Activated T-cell treated with anti-CD3 and anti-CD28 coated beads for 24 hours (primary cell): ENCODE results near the gene UGT1A10.
"Not testable (repeated sequence)": the region's sequence is repeated elsewhere in the genome, so short reads cannot be mapped to it uniquely, and the experiment has no call there.

Source experiments
- DNase-seq: peaks from one replicate; pipeline ENCODE4 v3.0.0-alpha.2; 2020; ENCODE audit warnings: low read depth

UGT1A10 gene

DNA sequence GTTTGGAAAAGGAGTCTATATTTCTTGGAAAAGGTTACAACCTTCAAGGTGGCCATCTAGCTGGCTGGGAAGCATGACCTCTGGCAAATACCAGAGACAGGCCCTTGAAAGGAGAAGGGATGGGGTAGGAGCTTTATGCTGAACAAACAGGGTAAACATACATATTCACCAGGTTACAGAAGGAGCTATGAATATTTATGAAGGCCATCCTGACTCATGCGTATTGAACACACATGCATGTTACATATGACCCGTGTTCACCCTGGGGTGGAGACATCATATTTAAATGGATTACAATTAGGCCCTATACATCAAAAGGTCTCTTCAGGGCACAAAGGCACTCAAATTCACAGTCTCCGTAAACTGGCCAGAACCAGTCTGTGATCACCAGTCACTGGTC lies 19.7 kb downstream of the UGT1A10 start:
- DNase-seq, result not testable (repeated sequence)

DNA sequence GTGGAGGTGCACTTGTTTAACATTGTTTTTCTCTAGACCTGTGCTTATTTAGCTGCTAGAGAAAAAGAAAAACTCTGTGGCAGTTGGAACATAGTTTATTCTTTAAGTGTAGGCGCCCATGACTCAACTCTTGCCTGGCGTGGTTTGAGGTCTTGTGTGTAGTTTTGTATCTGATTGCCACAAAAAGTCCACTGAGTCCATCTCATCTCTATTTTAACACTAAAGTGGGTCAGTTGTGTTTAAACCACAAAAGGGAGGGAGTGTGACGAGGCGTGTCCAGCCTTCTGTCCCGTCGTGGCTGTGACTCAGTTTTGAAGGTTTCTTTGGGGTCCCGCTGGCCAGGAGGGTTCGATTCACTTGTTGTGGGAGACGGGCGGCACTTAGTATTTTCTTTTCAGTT lies 20.2 kb downstream of the UGT1A10 start:
- no peak for DNase-seq

GRCh38 chr2:233658610-233659009 lies 22.4 kb downstream of the UGT1A10 start:
- DNase-seq, result no peak

- no peak for DNase-seq
These were observed 27.7 kb downstream of the UGT1A10 start for GRCh38 chr2:233663911-233664310.

DNA sequence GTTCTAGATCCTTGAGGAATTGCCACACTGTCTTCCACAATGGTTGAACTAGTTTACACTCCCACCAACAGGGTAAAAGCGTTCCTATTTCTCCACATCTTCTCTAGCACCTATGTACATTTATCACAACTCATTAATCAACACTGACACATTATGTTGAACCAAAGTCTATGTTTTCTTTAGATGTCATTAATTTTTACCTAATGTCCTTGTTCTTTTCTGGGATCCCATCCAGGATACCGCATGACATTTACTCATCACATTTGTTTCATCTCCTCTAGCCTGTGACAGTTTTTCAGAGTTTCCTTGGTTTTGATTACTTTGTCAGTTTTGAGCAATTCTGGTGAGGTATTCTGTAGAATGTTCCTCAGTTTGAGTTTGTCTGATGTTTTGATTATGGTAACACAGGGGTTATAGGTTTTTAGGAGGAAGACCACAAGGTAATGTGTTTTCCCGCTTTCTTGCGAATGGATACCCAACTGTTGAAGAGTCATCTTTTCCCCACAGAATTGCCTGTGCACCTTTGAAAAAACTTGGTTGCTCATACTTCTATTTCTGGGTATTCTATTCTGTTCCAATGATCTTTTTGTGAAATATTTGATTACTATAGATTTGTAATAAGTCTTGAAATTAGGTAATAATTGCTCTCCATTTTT lies 32.5 kb downstream of the UGT1A10 start:
- no peak for DNase-seq

DNA sequence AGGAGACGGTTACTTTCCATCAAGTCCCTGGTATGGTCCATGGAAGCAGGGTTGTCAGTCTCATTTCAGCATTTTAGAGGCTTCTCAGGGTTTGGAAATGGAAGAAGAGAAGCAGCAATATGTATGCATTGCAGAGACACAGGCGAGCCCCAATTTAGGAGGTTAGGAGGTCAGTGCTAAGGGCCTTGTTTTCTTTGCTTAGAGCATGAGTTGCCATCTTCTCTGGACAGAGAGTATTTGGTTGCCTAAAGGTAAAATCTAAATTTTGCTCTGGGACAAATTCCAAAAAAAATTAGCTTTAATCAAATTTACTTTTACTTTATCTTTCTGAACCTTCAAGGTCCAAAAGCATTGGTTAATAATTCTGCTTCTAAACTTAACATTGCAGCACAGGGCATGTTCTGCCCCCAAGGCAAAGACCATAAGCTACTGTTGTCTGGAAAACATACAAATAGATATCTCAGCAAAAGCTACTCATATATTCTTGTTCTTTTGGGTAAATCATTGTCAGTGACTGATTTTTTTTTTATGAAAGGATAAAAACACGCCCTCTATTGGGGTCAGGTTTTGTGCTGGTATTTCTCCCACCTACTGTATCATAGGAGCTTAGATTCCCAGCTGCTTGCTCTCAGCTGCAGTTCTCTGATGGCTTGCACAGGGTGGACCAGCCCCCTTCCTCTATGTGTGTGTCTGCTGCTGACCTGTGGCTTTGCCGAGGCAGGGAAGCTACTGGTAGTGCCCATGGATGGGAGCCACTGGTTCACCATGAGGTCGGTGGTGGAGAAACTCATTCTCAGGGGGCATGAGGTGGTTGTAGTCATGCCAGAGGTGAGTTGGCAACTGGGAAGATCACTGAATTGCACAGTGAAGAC lies 35.3 kb downstream of the UGT1A10 start, which contains the start of gene UGT1A9:
Gene UGT1A9 (plus strand): TSS at position 609 of the 872 bp plus-strand sequence. CDS start 37 bp downstream, at position 646.
- DNase-seq, result no peak

- DNase-seq, result no peak
These were observed 36.6 kb downstream of the UGT1A10 start for GRCh38 chr2:233672886-233673285.

- DNase-seq, result no peak
These were observed 37.6 kb downstream of the UGT1A10 start for GRCh38 chr2:233673896-233674295.

GRCh38 chr2:233674314-233674713 lies 38.1 kb downstream of the UGT1A10 start:
- no peak for DNase-seq

DNA sequence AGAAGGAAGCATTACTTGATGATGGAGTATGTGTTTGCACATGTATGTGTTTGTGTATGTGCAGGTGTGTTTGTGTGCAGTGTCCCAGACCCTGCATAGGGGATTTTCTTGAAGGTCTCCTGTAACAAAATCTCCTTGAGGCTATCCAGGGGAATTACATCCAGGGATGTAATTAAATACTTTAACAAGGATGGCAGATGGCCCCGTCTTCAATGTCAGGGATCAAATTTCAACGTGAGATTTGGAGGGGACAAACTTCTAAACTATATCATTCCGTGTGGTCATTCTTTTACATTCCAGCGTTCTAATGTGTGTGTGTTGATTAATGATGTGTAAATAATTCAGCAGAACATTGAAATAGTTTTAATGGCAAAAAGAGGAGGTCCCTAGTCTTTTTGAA lies 38.7 kb downstream of the UGT1A10 start:
- no peak for DNase-seq

DNA sequence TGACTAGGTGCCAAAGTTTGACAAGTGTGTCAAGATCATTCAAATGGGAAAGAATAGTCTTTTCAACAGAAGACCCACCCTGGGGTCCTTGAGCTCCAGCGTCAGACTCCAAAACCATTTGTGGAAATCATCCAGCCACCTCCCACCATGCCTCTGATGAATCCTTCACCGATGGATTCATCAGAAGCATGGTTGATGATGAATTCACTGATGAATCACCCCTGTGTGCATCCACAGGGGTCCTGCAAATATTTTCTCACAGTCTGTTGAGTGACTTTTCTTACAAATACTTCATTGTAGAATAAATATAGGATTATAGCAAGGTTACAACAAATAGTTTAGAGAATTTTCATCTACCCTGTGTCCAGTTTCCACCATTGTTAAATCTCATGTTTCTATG lies 39.8 kb downstream of the UGT1A10 start:
- DNase-seq, result no peak

DNA sequence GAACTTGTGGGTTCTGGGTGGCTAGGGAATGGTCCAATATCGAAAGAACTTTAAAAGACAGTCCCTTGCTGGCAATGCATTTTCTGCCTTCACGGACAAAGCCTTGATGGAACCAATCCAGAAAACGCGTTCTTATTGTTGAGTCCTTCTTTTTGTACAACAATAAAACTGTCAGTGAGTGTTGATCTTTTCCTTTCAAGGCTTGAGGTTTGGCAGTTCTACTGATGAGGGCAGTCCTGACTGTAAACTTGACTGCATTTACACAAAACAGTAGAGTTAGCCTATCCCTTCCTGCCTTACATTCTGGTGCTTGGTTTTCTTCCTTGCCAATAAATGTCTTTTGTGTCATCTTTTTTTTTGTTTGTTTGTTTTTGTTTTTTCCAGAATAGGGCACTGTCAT lies 42.9 kb downstream of the UGT1A10 start:
- DNase-seq, result no peak

- DNase-seq, result no peak
These were observed 44.3 kb downstream of the UGT1A10 start for GRCh38 chr2:233680361-233681045.

DNA sequence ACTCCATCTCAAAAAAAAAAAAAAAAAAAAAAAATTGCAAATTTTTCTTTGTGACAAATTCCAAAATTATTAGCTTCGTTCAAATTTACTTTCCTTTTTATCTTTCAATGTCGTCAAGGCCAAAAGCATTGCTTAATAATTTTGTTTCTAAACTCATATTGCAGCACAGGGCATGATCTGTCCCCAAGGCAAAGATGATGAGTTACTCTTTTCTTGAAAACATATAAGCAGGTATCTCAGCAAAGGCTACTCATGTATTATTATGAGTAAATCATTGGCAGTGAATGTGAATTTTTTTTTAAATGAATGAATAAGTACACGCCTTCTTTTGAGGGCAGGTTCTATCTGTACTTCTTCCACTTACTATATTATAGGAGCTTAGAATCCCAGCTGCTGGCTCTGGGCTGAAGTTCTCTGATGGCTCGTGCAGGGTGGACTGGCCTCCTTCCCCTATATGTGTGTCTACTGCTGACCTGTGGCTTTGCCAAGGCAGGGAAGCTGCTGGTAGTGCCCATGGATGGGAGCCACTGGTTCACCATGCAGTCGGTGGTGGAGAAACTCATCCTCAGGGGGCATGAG lies 45.4 kb downstream of the UGT1A10 start, which contains the start of gene UGT1A7:
Gene UGT1A7 (plus strand): TSS at position 381 of the 579 bp plus-strand sequence. CDS start 37 bp downstream, at position 418.
- no peak for DNase-seq

GRCh38 chr2:233684640-233685039 lies 48.4 kb downstream of the UGT1A10 start:
- DNase-seq, result no peak

GRCh38 chr2:233686928-233687327 lies 50.7 kb downstream of the UGT1A10 start:
- DNase-seq, result no peak

GRCh38 chr2:233688341-233688740 lies 52.1 kb downstream of the UGT1A10 start:
- no peak for DNase-seq

DNA sequence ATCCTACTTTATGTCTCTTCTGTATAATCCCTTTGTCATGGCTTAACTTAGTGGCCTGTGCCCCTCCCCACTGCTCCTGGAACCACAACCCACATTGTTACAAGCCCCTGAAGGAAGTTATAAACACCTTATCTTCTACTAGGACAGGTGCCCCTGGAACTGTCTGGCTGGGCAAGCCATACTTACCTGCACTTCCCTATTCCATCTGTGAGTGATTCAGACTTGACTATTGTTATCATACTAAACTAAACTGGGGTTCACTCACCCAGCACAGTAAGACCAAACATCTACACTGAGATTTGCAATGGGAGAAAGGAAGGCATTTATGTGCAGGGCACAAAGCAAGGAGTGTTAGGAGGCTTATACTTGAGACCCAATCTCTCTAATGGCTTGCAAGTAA lies 52.8 kb downstream of the UGT1A10 start:
- no peak for DNase-seq

DNA sequence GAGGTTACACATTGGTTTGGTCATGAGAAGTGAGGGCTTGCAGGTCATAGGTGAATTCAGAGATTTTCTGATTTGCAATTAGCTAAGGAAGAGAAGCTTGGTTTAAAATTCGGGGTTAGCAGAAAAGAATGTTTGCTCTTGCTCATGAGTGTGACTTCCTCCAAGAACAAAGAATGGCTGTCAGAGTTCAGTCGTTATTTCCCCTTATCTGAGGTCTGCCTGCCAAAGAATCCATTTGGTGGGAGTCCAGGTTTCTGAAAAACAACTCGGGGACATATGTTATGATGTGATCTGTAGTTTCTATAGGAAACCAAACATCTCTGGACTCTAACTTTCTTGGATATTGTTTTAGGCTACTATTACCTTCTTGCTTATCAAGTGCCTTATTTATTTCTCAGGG lies 53.3 kb downstream of the UGT1A10 start:
- no peak for DNase-seq

GRCh38 chr2:233690444-233690843 lies 54.2 kb downstream of the UGT1A10 start:
- no peak for DNase-seq

DNA sequence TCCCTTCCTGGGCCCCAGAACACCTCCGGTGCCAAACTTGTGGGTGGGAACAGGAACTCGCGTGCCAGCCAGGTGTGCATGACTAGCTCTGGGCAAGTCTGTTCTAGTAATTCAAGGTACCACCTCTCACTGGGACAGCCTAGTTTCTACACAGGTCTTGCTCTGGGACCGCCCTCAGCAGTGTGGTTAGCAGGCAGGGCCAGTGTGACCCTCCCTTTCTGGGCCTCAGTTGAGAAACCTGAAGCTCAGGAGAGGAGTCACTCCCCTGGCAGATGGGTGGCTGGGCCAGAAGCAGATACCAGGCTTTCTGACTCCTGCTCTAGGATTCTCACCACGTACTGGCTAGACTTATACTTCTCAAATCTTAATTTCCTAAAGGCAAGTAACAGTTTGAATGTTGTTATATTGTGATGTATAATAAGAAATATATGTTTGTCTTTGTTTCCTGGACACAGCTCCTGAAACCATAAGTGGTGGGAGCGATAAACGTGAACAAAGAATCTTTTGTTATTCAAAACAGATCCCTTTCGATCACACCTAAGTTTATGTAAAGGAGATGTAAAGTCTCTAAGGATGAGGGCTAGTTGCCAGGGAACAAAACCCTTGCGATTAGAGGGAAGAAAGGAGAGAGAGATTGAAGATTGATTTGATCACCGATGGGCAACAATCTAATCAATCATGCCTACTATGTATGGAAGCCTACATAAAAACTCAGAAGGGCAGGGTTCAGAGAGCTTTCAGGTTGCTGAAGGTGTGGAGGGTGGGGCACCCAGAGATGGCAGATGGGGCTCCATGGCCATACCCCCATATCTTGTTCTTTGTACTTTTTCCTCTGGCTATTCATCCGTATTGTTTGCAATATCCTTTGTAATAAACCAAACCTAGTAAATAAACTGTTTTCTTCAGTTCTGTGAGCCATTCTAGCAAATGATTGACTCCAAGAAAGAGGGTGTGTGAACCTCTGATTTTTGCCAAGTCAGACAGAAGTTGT lies 55.5 kb downstream of the UGT1A10 start:
- DNase-seq, result no peak
